CD4-positive, alpha-beta T cell treated with Interleukin-4 for 1 hour (primary cell): Measurements from ENCODE around the gene ZP3.
"Not testable (repeated sequence)": the region's sequence is repeated elsewhere in the genome, so short reads cannot be mapped to it uniquely, and the experiment has no call there.

Source experiments
- DNase-seq, 2 donors: peaks; one replicate each; pipeline ENCODE4 v3.0.0-alpha.2; 2020 to 2022

Gene ZP3

GRCh38 chr7:76424413-76425111, at the start of gene ZP3:
Gene ZP3, plus strand, starts transcription at chr7:76424950. Its CDS starts 15 bp downstream, at chr7:76424965.
- DNase-seq = no peak

- DNase-seq = no peak
Measured at GRCh38 chr7:76375251-76375650, 49.5 kb upstream of the ZP3 start.

GRCh38 chr7:76377186-76377918, 47.4 kb upstream of the ZP3 start:
- no peak for DNase-seq

- DNase-seq = no peak
Measured at GRCh38 chr7:76380623-76380966, 44.2 kb upstream of the ZP3 start.

- DNase-seq = no peak
Measured at GRCh38 chr7:76381814-76382213, 42.9 kb upstream of the ZP3 start.

- no peak for DNase-seq
Measured at GRCh38 chr7:76383089-76383944, 41.4 kb upstream of the ZP3 start.

GRCh38 chr7:76386691-76387260, 38.0 kb upstream of the ZP3 start:
- DNase-seq = no peak

- DNase-seq = not testable (repeated sequence)
Measured at GRCh38 chr7:76387789-76388188, 37.0 kb upstream of the ZP3 start.

GRCh38 chr7:76390092-76390491, 34.7 kb upstream of the ZP3 start:
- DNase-seq = no peak

GRCh38 chr7:76392531-76393115, 32.1 kb upstream of the ZP3 start:
- DNase-seq = no peak

GRCh38 chr7:76393116-76394031, 31.4 kb upstream of the ZP3 start:
- DNase-seq = peak; percentile 92 to 93

- DNase-seq = no peak
Measured at GRCh38 chr7:76394957-76395356, 29.8 kb upstream of the ZP3 start.

GRCh38 chr7:76395605-76395964, 29.2 kb upstream of the ZP3 start:
- DNase-seq = not testable (repeated sequence)

- DNase-seq = no peak
Measured at GRCh38 chr7:76395965-76396726, 28.6 kb upstream of the ZP3 start.

- DNase-seq = no peak
Measured at GRCh38 chr7:76396864-76397263, 27.9 kb upstream of the ZP3 start.

GRCh38 chr7:76397409-76398183, 27.2 kb upstream of the ZP3 start:
- DNase-seq = peak; percentile 86 to 89

- no peak for DNase-seq
Measured at GRCh38 chr7:76400248-76400647, 24.5 kb upstream of the ZP3 start.

- DNase-seq = peak in 1 of 2 donors; percentile 15
Measured at GRCh38 chr7:76403097-76403496, 21.7 kb upstream of the ZP3 start.

GRCh38 chr7:76403780-76404494, 20.8 kb upstream of the ZP3 start:
- DNase-seq = peak in 1 of 2 donors; percentile 21
